SK-N-SH treated with all-trans-retinoic acid at 6 μM for 48 hours (cell line): ENCODE results near the gene PTPRG.

ENCODE experiments used
- ATAC-seq: fragments of 200-7000 bp; cut with Tn5 transposase; 3 replicates; pipeline ENCODE4 v1.9.1; 2020; ENCODE audit warnings: mild to moderate bottlenecking, moderate library complexity
- ARNTL ChIP-seq: fragments of 450-650 bp; formaldehyde crosslinking; IDR thresholded peaks from 2 replicates; pipeline ENCODE4 v1.5.0; 2020; ENCODE audit warnings: low read depth, mild to moderate bottlenecking, moderate library complexity, borderline replicate concordance
- BACH2 ChIP-seq: fragments of 250-450 bp; sonication (Bioruptor Pico); IDR thresholded peaks from 2 replicates; pipeline ENCODE4 v1.9.0; 2021; ENCODE audit warnings: mild to moderate bottlenecking, borderline replicate concordance
- CSDC2 ChIP-seq: fragments of 250-450 bp; sonication (Bioruptor Pico); IDR thresholded peaks from 2 replicates; pipeline ENCODE4 v1.5.0; 2020; ENCODE audit warnings: mild to moderate bottlenecking, moderate library complexity
- CSRNP3 ChIP-seq: fragments of 250-450 bp; sonication (Bioruptor Pico); IDR thresholded peaks from 2 replicates; pipeline ENCODE4 v1.5.1; 2021; ENCODE audit warnings: mild to moderate bottlenecking, moderate library complexity
- ESRRG ChIP-seq: fragments of 250-450 bp; sonication (Bioruptor Pico); IDR thresholded peaks from 2 replicates; pipeline ENCODE4 v1.6.1; 2021; ENCODE audit warnings: mild to moderate bottlenecking
- GLIS3 ChIP-seq: fragments of 250-450 bp; sonication (Bioruptor Pico); IDR thresholded peaks from 2 replicates; pipeline ENCODE4 v1.5.0; 2020; ENCODE audit warnings: mild to moderate bottlenecking, moderate library complexity
- ISL1 ChIP-seq: fragments of 250-450 bp; sonication (Bioruptor Pico); IDR thresholded peaks from 2 replicates; pipeline ENCODE4 v2.1.2; 2022; ENCODE audit warnings: mild to moderate bottlenecking, moderate library complexity
- OSR1 ChIP-seq: fragments of 250-450 bp; sonication (Bioruptor Pico); IDR thresholded peaks from 2 replicates; pipeline ENCODE4 v1.8.0; 2022; ENCODE audit warnings: moderate library complexity, mild to moderate bottlenecking, inconsistent platforms
- PATZ1 ChIP-seq: fragments of 250-450 bp; sonication (Bioruptor Pico); IDR thresholded peaks from 2 replicates; pipeline ENCODE4 v1.8.0; 2020; ENCODE audit warnings: mild to moderate bottlenecking, moderate library complexity, borderline replicate concordance
- POU6F1 ChIP-seq: fragments of 250-450 bp; sonication (Bioruptor Pico); IDR thresholded peaks from 2 replicates; pipeline ENCODE4 v1.8.0; 2021; ENCODE audit warnings: low read depth, mild to moderate bottlenecking, moderate library complexity, borderline replicate concordance
- PPARA ChIP-seq: fragments of 250-450 bp; sonication (Bioruptor Pico); IDR thresholded peaks from 2 replicates; pipeline ENCODE4 v1.5.0; 2020; ENCODE audit warnings: mild to moderate bottlenecking, borderline replicate concordance
- RARB ChIP-seq: fragments of 250-450 bp; sonication (Bioruptor Pico); IDR thresholded peaks from 2 replicates; pipeline ENCODE4 v1.8.0; 2021; ENCODE audit warnings: mild to moderate bottlenecking, moderate library complexity
- SNAI2 ChIP-seq: fragments of 250-450 bp; sonication (Bioruptor Pico); IDR thresholded peaks from 2 replicates; pipeline ENCODE4 v1.5.0; 2020; ENCODE audit warnings: mild to moderate bottlenecking, moderate library complexity
- TCF4 ChIP-seq: fragments of 250-450 bp; sonication (Bioruptor Pico); IDR thresholded peaks from 2 replicates; pipeline ENCODE4 v1.8.0; 2021; ENCODE audit warnings: mild to moderate bottlenecking, moderate library complexity, borderline replicate concordance
- TOX ChIP-seq: fragments of 250-450 bp; sonication (Bioruptor Pico); IDR thresholded peaks from 2 replicates; pipeline ENCODE4 v1.8.0; 2021; ENCODE audit warnings: mild to moderate bottlenecking, moderate library complexity, borderline replicate concordance
- TSHZ2 ChIP-seq: fragments of 250-450 bp; sonication (Bioruptor Pico); IDR thresholded peaks from 2 replicates; pipeline ENCODE4 v1.5.0; 2020; ENCODE audit warnings: mild to moderate bottlenecking, moderate library complexity
- ZC3H10 ChIP-seq: fragments of 250-450 bp; sonication (Bioruptor Pico); IDR thresholded peaks from 2 replicates; pipeline ENCODE4 v1.5.1; 2021; ENCODE audit warnings: mild to moderate bottlenecking, moderate library complexity
- ZFP3 ChIP-seq: fragments of 250-450 bp; sonication (Bioruptor Pico); IDR thresholded peaks from 2 replicates; pipeline ENCODE4 v1.5.0; 2020; ENCODE audit warnings: mild to moderate bottlenecking, moderate library complexity
- ZFP30 ChIP-seq: fragments of 450-650 bp; formaldehyde crosslinking; IDR thresholded peaks from 2 replicates; pipeline ENCODE4 v1.5.0; 2022; ENCODE audit warnings: mild to moderate bottlenecking, moderate library complexity
- ZNF70 ChIP-seq: fragments of 450-650 bp; formaldehyde crosslinking; IDR thresholded peaks from 2 replicates; pipeline ENCODE4 v1.5.0; 2020; ENCODE audit warnings: mild to moderate bottlenecking, moderate library complexity
- ZNF8 ChIP-seq: fragments of 450-650 bp; formaldehyde crosslinking; IDR thresholded peaks from 2 replicates; pipeline ENCODE4 v1.5.0; 2020; ENCODE audit warnings: mild to moderate bottlenecking, moderate library complexity

PTPRG gene

GRCh38 chr3:62261736-62262135 lies 700.4 kb downstream of the PTPRG start:
- no peak for TF ChIP-seq ZNF70 (CRISPR knock-in tag)
- TF ChIP-seq ZFP3 (CRISPR knock-in tag), result no peak
- no peak for TF ChIP-seq BACH2 (CRISPR knock-in tag)
- TF ChIP-seq PATZ1 (CRISPR knock-in tag), result no peak
- TF ChIP-seq TSHZ2 (CRISPR knock-in tag), result no peak
- no peak for TF ChIP-seq OSR1
- no peak for TF ChIP-seq ZNF8 (CRISPR knock-in tag)
- no peak for TF ChIP-seq GLIS3 (CRISPR knock-in tag)
- no peak for ATAC-seq

- ATAC-seq, result no peak
- no peak for TF ChIP-seq TOX (CRISPR knock-in tag)
- no peak for TF ChIP-seq ZNF8 (CRISPR knock-in tag)
- TF ChIP-seq ARNTL (CRISPR knock-in tag), result no peak
- no peak for TF ChIP-seq OSR1
- no peak for TF ChIP-seq BACH2 (CRISPR knock-in tag)
- TF ChIP-seq PPARA, result no peak
- no peak for TF ChIP-seq CSRNP3
- no peak for TF ChIP-seq ISL1
- TF ChIP-seq PATZ1 (CRISPR knock-in tag), result no peak
- TF ChIP-seq GLIS3 (CRISPR knock-in tag), result no peak
- TF ChIP-seq RARB (CRISPR knock-in tag), result no peak
- no peak for TF ChIP-seq TCF4 (CRISPR knock-in tag)
- no peak for TF ChIP-seq POU6F1 (CRISPR knock-in tag)
- no peak for TF ChIP-seq ZNF70 (CRISPR knock-in tag)
- no peak for TF ChIP-seq CSDC2 (CRISPR knock-in tag)
- no peak for TF ChIP-seq ESRRG (CRISPR knock-in tag)
- no peak for TF ChIP-seq ZFP30 (CRISPR knock-in tag)
- no peak for TF ChIP-seq TSHZ2 (CRISPR knock-in tag)
- TF ChIP-seq ZC3H10 (CRISPR knock-in tag), result no peak
- TF ChIP-seq SNAI2 (CRISPR knock-in tag), result no peak
Observed at GRCh38 chr3:62265528-62265927, 704.2 kb downstream of the PTPRG start.
